ENCODE data around the gene MYO18B.

DNA sequence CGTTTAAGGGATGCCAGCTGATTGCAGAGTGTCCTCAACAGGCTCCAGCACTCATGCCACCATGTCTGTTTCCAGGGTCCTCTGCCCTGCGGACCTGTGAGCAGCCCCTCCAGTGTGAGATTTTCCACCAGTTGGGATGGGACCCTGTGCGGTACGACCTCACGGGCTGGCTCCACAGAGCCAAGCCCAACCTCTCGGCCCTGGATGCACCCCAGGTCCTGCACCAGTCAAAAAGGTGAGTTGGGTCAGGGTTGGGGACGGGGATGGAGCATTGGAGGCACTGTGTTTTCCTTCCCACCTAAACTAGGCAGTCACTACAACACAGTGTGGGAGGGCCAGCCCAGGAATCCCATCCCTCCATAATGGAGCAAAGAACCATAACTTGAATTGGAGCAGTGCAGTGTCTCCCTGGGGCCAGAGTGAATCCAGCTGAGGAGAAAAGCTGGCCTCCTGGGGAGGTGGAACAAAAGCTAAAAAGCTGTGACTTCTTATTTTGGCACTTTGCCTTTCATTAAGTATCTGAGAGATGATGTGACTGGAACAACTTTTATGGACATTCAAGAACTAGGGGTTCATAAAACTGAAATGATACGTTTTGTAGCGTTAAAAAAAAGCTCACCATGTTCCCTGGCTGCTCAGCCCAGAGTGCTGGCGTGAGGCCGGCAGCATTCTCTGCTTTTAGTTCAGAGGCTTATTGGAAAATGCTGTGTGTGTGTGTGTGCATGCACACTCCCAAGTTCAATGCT, 101.8 kb downstream of the MYO18B start:
- TF ChIP-seq, protein P1, sequence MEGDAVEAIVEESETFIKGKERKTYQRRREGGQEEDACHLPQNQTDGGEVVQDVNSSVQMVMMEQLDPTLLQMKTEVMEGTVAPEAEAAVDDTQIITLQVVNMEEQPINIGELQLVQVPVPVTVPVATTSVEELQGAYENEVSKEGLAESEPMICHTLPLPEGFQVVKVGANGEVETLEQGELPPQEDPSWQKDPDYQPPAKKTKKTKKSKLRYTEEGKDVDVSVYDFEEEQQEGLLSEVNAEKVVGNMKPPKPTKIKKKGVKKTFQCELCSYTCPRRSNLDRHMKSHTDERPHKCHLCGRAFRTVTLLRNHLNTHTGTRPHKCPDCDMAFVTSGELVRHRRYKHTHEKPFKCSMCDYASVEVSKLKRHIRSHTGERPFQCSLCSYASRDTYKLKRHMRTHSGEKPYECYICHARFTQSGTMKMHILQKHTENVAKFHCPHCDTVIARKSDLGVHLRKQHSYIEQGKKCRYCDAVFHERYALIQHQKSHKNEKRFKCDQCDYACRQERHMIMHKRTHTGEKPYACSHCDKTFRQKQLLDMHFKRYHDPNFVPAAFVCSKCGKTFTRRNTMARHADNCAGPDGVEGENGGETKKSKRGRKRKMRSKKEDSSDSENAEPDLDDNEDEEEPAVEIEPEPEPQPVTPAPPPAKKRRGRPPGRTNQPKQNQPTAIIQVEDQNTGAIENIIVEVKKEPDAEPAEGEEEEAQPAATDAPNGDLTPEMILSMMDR (IDR thresholded peaks at IDR 0.05; ENCODE audit: low read depth, low read length): no peak
- TF ChIP-seq POLR2A (IDR thresholded peaks at IDR 0.05; ENCODE audit: extremely low read depth, insufficient read length) (no peak), MYC (IDR thresholded peaks at IDR 0.05; ENCODE audit: low read depth, low read length) (no peak)
- TF ChIP-seq, protein P2, sequence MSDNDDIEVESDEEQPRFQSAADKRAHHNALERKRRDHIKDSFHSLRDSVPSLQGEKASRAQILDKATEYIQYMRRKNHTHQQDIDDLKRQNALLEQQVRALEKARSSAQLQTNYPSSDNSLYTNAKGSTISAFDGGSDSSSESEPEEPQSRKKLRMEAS (IDR thresholded peaks at IDR 0.05; ENCODE audit: low read depth, low read length): no peak

Data from NB4 (cell line).